NT2/D1 (cell line): ENCODE results near the gene RAB32.

Experiments used
- DNase-seq: peaks from one replicate; pipeline ENCODE4 v3.0.0-alpha.2; 2011; ENCODE audit warnings: low read depth, low spot score
- H3K27me3 ChIP-seq: 2 replicates; pipeline ENCODE4 v1.6.0; 2011; ENCODE audit warnings: mild to moderate bottlenecking; ENCODE audit not compliant: insufficient read length, insufficient read depth
- H3K36me3 ChIP-seq: 2 replicates; pipeline ENCODE4 v1.6.1; 2011; ENCODE audit warnings: mild to moderate bottlenecking, low read length, mixed read lengths; ENCODE audit not compliant: insufficient read depth, insufficient read length
- H3K4me1 ChIP-seq: 2 replicates; pipeline ENCODE4 v1.5.1; 2011; ENCODE audit not compliant: insufficient read depth, insufficient read length
- H3K4me3 ChIP-seq: 2 replicates; pipeline ENCODE4 v1.5.1; 2011; ENCODE audit warnings: low read depth; ENCODE audit not compliant: insufficient read length
- H3K9ac ChIP-seq: 2 replicates; pipeline ENCODE4 v1.6.0; 2011; ENCODE audit warnings: low read depth; ENCODE audit not compliant: insufficient read length
- H3K9me3 ChIP-seq: 2 replicates; pipeline ENCODE4 v1.5.1; 2011; ENCODE audit warnings: mild to moderate bottlenecking, low read length; ENCODE audit not compliant: insufficient read depth
- SUZ12 ChIP-seq: IDR thresholded peaks from 2 replicates; pipeline ENCODE4 v1.6.1; 2011; ENCODE audit not compliant: insufficient read length, insufficient read depth; ENCODE audit errors: extremely low read depth
- YY1 ChIP-seq: IDR thresholded peaks from 2 replicates; pipeline ENCODE4 v1.6.1; 2011; ENCODE audit not compliant: insufficient read length, insufficient read depth
- ZNF274 ChIP-seq: IDR thresholded peaks from 2 replicates; pipeline ENCODE4 v1.6.1; 2011; ENCODE audit warnings: mild to moderate bottlenecking, low read depth, low read length

RAB32 gene

DNA sequence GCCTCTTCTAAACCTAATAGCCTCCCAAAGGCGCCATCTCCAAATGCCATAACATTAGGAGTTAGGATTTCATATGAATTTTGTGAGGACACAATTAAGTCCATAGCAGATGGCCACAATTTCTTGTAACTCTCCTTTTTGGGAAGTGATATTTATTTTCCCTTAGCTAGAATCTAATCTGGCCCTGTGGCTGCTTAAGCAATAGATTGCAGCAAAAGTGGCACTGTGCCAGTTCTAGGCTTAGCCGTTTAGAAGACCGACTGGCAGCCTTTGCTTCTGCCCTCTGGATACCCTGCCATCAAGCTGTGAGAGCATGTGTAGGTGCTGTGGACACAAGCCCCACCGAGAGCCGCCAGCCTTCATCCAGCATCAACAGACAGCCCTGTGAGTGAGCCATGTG, 39.2 kb downstream of the RAB32 start:
- Histone ChIP-seq H3K36me3 (no peaks in the 10 kb centered on the region), H3K9me3 (no peaks in the 10 kb centered on the region), H3K4me3 (no peak overlapping the region), H3K9ac (no peak overlapping the region), H3K27me3 (no peaks in the 10 kb centered on the region), H3K4me1 (no peaks in the 10 kb centered on the region)
- TF ChIP-seq ZNF274 = no peak
- TF ChIP-seq YY1 = no peak
- TF ChIP-seq SUZ12 = no peak
- no peak for DNase-seq

DNA sequence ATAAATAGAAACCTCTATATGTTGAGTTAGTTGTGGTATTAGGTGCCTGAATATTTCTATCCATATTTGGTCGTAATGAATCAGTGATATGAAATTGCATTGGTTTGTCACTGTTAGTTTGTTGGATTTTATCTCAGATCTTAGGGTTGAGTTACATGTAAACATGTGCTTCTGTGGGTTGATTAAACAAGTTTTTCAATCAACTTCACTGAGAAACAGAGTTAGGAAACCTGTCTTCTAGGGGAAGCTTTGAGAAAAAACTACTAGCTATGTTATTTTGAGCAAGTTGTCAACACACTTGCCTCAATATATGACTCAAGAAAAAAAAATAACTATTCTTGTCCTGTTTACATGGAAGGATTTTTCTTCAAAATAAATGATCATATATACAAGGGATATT, 40.3 kb downstream of the RAB32 start:
- Histone ChIP-seq H3K9ac (no peak overlapping the region), H3K36me3 (no peaks in the 10 kb centered on the region), H3K27me3 (no peaks in the 10 kb centered on the region), H3K4me3 (no peak overlapping the region), H3K4me1 (no peaks in the 10 kb centered on the region), H3K9me3 (no peaks in the 10 kb centered on the region)
- TF ChIP-seq SUZ12 (no peak), ZNF274 (no peak), YY1 (no peak)
- DNase-seq = no peak

GRCh38 chr6:146587459-146587858, 43.8 kb downstream of the RAB32 start:
- Histone ChIP-seq H3K4me3 (no peak overlapping the region), H3K4me1 (no peaks in the 10 kb centered on the region), H3K9me3 (no peaks in the 10 kb centered on the region), H3K9ac (no peak overlapping the region), H3K27me3 (no peaks in the 10 kb centered on the region), H3K36me3 (no peaks in the 10 kb centered on the region)
- DNase-seq = no peak
- TF ChIP-seq ZNF274 = no peak
- TF ChIP-seq SUZ12 = no peak
- TF ChIP-seq YY1 = no peak

- H3K4me3 ChIP-seq = no peak overlapping the region
- H3K9me3 ChIP-seq = no peaks in the 10 kb centered on the region
- H3K36me3 ChIP-seq = no peaks in the 10 kb centered on the region
- H3K9ac ChIP-seq = no peak overlapping the region
- no peaks in the 10 kb centered on the region for H3K4me1 ChIP-seq
- no peaks in the 10 kb centered on the region for H3K27me3 ChIP-seq
- TF ChIP-seq ZNF274 (no peak), SUZ12 (no peak), YY1 (no peak)
- DNase-seq = no peak
Observed at GRCh38 chr6:146590492-146590891, 46.9 kb downstream of the RAB32 start.

DNA sequence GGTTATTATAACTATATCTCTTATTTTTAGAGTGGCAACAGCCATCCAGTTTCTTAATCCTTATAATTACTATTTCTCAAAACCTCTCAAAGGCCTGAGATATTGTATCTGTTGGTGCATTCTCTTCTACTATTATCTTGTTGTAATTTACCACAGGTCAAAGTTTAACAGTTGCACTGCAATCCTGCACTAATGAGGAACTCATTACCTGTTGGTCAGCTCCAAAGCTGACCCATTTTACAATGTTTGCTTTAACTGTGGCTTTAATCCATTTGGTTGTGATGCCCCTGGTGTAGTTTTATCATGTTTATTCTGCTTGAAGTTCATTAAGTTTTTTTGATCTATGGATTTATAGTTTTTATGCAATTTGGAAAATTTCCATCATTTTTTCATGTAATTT, 48.8 kb downstream of the RAB32 start:
- Histone ChIP-seq H3K9me3 (no peaks in the 10 kb centered on the region), H3K36me3 (no peaks in the 10 kb centered on the region), H3K4me1 (no peaks in the 10 kb centered on the region), H3K4me3 (no peak overlapping the region), H3K27me3 (no peaks in the 10 kb centered on the region), H3K9ac (no peak overlapping the region)
- TF ChIP-seq ZNF274 = no peak
- no peak for TF ChIP-seq YY1
- TF ChIP-seq SUZ12 = no peak
- no peak for DNase-seq

DNA sequence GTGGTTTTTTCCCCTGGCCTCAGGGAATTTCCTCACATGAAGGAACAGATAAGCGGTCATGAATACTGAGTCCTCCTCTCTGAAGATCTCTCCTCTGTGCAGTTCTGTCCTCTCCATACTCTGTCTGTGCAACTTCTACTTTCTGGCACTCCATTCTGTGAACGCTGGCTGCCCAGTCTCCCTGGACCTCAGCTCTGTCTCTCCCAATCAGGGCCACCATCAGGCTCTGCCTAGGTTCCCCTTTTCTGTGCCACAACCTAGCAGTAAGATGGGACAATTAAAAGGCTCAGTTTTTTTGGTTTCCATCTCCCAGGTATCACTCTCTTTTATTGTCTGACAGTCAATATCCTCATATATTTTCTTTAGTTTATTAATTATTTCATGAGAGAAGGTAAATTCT, 50.4 kb downstream of the RAB32 start:
- TF ChIP-seq YY1 (no peak), ZNF274 (no peak), SUZ12 (no peak)
- no peak for DNase-seq
- Histone ChIP-seq H3K36me3 (no peaks in the 10 kb centered on the region), H3K27me3 (no peaks in the 10 kb centered on the region), H3K4me1 (no peaks in the 10 kb centered on the region), H3K4me3 (no peak overlapping the region), H3K9me3 (no peaks in the 10 kb centered on the region), H3K9ac (no peak overlapping the region)

- Histone ChIP-seq H3K4me1 (no peaks in the 10 kb centered on the region), H3K9me3 (no peaks in the 10 kb centered on the region), H3K4me3 (no peak overlapping the region), H3K36me3 (no peaks in the 10 kb centered on the region), H3K9ac (no peak overlapping the region), H3K27me3 (no peaks in the 10 kb centered on the region)
- TF ChIP-seq ZNF274 (no peak), SUZ12 (no peak), YY1 (no peak)
- DNase-seq = no peak
Observed at GRCh38 chr6:146594495-146594894, 50.9 kb downstream of the RAB32 start.
